ENCODE data around the gene PER3.

GRCh38 chr1:7857000-7857399, 72.9 kb downstream of the PER3 start:
- TF ChIP-seq, protein P1, sequence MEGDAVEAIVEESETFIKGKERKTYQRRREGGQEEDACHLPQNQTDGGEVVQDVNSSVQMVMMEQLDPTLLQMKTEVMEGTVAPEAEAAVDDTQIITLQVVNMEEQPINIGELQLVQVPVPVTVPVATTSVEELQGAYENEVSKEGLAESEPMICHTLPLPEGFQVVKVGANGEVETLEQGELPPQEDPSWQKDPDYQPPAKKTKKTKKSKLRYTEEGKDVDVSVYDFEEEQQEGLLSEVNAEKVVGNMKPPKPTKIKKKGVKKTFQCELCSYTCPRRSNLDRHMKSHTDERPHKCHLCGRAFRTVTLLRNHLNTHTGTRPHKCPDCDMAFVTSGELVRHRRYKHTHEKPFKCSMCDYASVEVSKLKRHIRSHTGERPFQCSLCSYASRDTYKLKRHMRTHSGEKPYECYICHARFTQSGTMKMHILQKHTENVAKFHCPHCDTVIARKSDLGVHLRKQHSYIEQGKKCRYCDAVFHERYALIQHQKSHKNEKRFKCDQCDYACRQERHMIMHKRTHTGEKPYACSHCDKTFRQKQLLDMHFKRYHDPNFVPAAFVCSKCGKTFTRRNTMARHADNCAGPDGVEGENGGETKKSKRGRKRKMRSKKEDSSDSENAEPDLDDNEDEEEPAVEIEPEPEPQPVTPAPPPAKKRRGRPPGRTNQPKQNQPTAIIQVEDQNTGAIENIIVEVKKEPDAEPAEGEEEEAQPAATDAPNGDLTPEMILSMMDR (IDR thresholded peaks at IDR 0.05): no peak
- TF ChIP-seq POLR2A (IDR thresholded peaks at IDR 0.05) (no peak), EP300 (IDR thresholded peaks at IDR 0.05) (no peak)
